Activated CD8-positive, alpha-beta T cell treated with anti-CD3 and anti-CD28 coated beads for 36 hours (primary cell): Measurements from ENCODE around the gene CPN2. TPM values are rescaled to one million over a fixed set of nuclear protein-coding genes. Genes with fewer than 3 reads are reported as not detected.

Source experiments
- ATAC-seq: fragments of 200-7000 bp; cut with Tn5 transposase; one replicate; pipeline ENCODE4 v1.10.0; 2021; ENCODE audit warnings: mild to moderate bottlenecking, moderate library complexity
- CTCF ChIA-PET: fragments of 350-600 bp; sonication (Branson Sonifier 250); formaldehyde crosslinking; loops from one replicate; lab custom pipeline; 2021; ENCODE audit warnings: antibody characterized with exemption; lab: Charles Lee
- POLR2A ChIA-PET: fragments of 350-600 bp; sonication (Branson Sonifier 250); formaldehyde crosslinking; loops from one replicate; lab custom pipeline; 2021; ENCODE audit warnings: antibody characterized with exemption; lab: Charles Lee
- DNase-seq: peaks from one replicate; pipeline ENCODE4 v3.0.0-alpha.2; 2020
- H3K27ac Mint-ChIP-seq: one replicate; pipeline ENCODE4 v1.8.0; 2021; ENCODE audit warnings: mild to moderate bottlenecking, mixed read lengths
- H3K27me3 Mint-ChIP-seq: one replicate; pipeline ENCODE4 v1.8.0; 2021; ENCODE audit warnings: mixed read lengths
- H3K36me3 Mint-ChIP-seq: one replicate; pipeline ENCODE4 v1.8.0; 2021; ENCODE audit warnings: low read depth, mixed read lengths
- H3K4me1 Mint-ChIP-seq: one replicate; pipeline ENCODE4 v1.8.0; 2021; ENCODE audit warnings: low read depth, mixed read lengths
- H3K4me3 Mint-ChIP-seq: one replicate; pipeline ENCODE4 v1.8.0; 2021; ENCODE audit warnings: mild to moderate bottlenecking, moderate library complexity, mixed read lengths
- H3K9me3 Mint-ChIP-seq: one replicate; pipeline ENCODE4 v1.8.0; 2021; ENCODE audit warnings: mixed read lengths
- intact Hi-C: fragments of 100-400 bp; cut with micrococcal nuclease; formaldehyde crosslinking; loops from one replicate; pipeline ENCODE4 v1.10.0; 2022
- total RNA-seq, 2 experiments: library from RNA; stranded (reverse); gene quantifications; one replicate each; pipeline ENCODE4 v1.2.3, GENCODE V29; 2021
- TF ChIP-seq, protein P1 (sequence below): fragments of 200-600 bp; IDR thresholded peaks from one replicate; pipeline ENCODE4 v1.8.0; 2022; ENCODE audit warnings: antibody characterized with exemption, mild to moderate bottlenecking

Gene CPN2
- total RNA-seq, 2 experiments from 2014 or later, result not detected

GRCh38 chr3:194364314-194364651 is 13.2 kb upstream of the CPN2 start:
- H3K4me1 Mint-ChIP-seq, result no peaks in the 10 kb centered on the region
- ATAC-seq, result no peak
- H3K27me3 Mint-ChIP-seq, result peaks cover 17% of the 10 kb centered on the region
- TF ChIP-seq, protein P1, sequence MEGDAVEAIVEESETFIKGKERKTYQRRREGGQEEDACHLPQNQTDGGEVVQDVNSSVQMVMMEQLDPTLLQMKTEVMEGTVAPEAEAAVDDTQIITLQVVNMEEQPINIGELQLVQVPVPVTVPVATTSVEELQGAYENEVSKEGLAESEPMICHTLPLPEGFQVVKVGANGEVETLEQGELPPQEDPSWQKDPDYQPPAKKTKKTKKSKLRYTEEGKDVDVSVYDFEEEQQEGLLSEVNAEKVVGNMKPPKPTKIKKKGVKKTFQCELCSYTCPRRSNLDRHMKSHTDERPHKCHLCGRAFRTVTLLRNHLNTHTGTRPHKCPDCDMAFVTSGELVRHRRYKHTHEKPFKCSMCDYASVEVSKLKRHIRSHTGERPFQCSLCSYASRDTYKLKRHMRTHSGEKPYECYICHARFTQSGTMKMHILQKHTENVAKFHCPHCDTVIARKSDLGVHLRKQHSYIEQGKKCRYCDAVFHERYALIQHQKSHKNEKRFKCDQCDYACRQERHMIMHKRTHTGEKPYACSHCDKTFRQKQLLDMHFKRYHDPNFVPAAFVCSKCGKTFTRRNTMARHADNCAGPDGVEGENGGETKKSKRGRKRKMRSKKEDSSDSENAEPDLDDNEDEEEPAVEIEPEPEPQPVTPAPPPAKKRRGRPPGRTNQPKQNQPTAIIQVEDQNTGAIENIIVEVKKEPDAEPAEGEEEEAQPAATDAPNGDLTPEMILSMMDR, result no peak
- H3K4me3 Mint-ChIP-seq, result no peak overlapping the region
- no peaks in the 10 kb centered on the region for H3K36me3 Mint-ChIP-seq
- POLR2A ChIA-PET, result no interaction called here
- no peak overlapping the region for H3K27ac Mint-ChIP-seq
- CTCF ChIA-PET, result interaction anchor here (1.5 to 4.7 kb wide), 4 partner anchors 20 to 40 kb away, joined by 4 to 22 read pairs (median 4); no protein-coding TSS in a partner anchor
- no peaks in the 10 kb centered on the region for H3K9me3 Mint-ChIP-seq
- intact Hi-C loops, result no loop called here
- DNase-seq, result no peak

GRCh38 chr3:194360568-194360967 is 9.4 kb upstream of the CPN2 start:
- CTCF ChIA-PET, result interaction anchor here (1.0 to 1.1 kb wide), 3 partner anchors 15 to 26 kb away, joined by 3 to 6 read pairs (median 5); no protein-coding TSS in a partner anchor
- Mint-ChIP-seq H3K9me3 (no peaks in the 10 kb centered on the region), H3K27ac (no peak overlapping the region), H3K4me3 (no peak overlapping the region), H3K4me1 (no peaks in the 10 kb centered on the region), H3K27me3 (no peaks in the 10 kb centered on the region), H3K36me3 (no peaks in the 10 kb centered on the region)
- no peak for DNase-seq
- no peak for ATAC-seq
- POLR2A ChIA-PET, result no interaction called here
- TF ChIP-seq, protein P1, result no peak
- intact Hi-C loops, result no loop called here

DNA sequence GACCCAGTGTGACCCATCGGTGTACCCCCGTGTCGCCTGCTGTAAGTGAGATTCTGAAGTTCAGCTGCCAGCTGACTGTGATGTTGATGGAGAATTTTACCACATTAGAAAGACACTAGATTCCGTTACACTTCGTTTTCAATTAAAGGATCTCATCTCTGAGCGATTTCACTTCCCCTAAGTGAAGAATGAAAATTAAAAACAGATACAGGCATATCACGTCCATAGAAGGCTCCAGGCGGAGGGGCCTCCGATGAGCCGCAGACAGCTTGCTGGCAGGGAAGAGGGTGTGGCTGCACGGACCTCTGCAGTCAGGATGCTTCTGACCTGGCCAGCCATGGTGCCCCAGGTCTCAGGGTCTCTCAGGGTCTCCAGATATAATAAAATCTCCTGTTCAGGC is 6.6 kb upstream of the CPN2 start:
- ChIA-PET CTCF (interaction anchor here (1.4 to 5.2 kb wide), 2 partner anchors 13 to 16 kb away, joined by 4 to 39 read pairs; no protein-coding TSS in a partner anchor), POLR2A (interaction anchor here (0.5 to 1.4 kb wide), 3 partner anchors 12 to 227 kb away, joined by 3 to 6 read pairs (median 3); no protein-coding TSS in a partner anchor)
- H3K36me3 Mint-ChIP-seq, result no peaks in the 10 kb centered on the region
- no peak overlapping the region for H3K4me3 Mint-ChIP-seq
- ATAC-seq (no peak), DNase-seq (no peak)
- H3K27ac Mint-ChIP-seq, result no peak overlapping the region
- H3K9me3 Mint-ChIP-seq, result no peaks in the 10 kb centered on the region
- intact Hi-C loops, result no loop called here
- H3K4me1 Mint-ChIP-seq, result no peaks in the 10 kb centered on the region
- TF ChIP-seq, protein P1, result no peak
- no peaks in the 10 kb centered on the region for H3K27me3 Mint-ChIP-seq

GRCh38 chr3:194355379-194355778 is 4.3 kb upstream of the CPN2 start:
- H3K4me1 Mint-ChIP-seq, result no peaks in the 10 kb centered on the region
- intact Hi-C loops, result no loop called here
- H3K9me3 Mint-ChIP-seq, result no peaks in the 10 kb centered on the region
- no peak overlapping the region for H3K4me3 Mint-ChIP-seq
- no peak overlapping the region for H3K27ac Mint-ChIP-seq
- TF ChIP-seq, protein P1, result no peak
- ATAC-seq, result no peak
- H3K36me3 Mint-ChIP-seq, result no peaks in the 10 kb centered on the region
- ChIA-PET POLR2A (no interaction called here), CTCF (interaction anchor here (0.9 to 5.2 kb wide), 3 partner anchors 11 to 40 kb away, joined by 3 to 39 read pairs (median 5); no protein-coding TSS in a partner anchor)
- no peak for DNase-seq
- H3K27me3 Mint-ChIP-seq, result no peaks in the 10 kb centered on the region

GRCh38 chr3:194354315-194354714 is 3.2 kb upstream of the CPN2 start:
- CTCF ChIA-PET, result interaction anchor here (1.1 to 5.2 kb wide), 3 partner anchors 10 to 42 kb away, joined by 3 to 39 read pairs (median 3); no protein-coding TSS in a partner anchor
- POLR2A ChIA-PET, result no interaction called here
- H3K27me3 Mint-ChIP-seq, result no peaks in the 10 kb centered on the region
- ATAC-seq, result no peak
- no peak overlapping the region for H3K4me3 Mint-ChIP-seq
- TF ChIP-seq, protein P1, result no peak
- intact Hi-C loops, result no loop called here
- no peaks in the 10 kb centered on the region for H3K4me1 Mint-ChIP-seq
- H3K27ac Mint-ChIP-seq, result no peak overlapping the region
- no peak for DNase-seq
- H3K9me3 Mint-ChIP-seq, result no peaks in the 10 kb centered on the region
- H3K36me3 Mint-ChIP-seq, result no peaks in the 10 kb centered on the region
